Left kidney (tissue), 2 donors: ENCODE measurements around the gene SFXN5. TPM values are rescaled to one million over a fixed set of nuclear protein-coding genes. Genes with fewer than 3 reads are reported as not detected.
A peak's percentile ranks its signal among the peaks of the same experiment; 100 is the strongest.

ENCODE experiments used
- DNase-seq: peaks from one replicate; pipeline ENCODE4 v3.0.0-alpha.2; 2013
- polyA plus RNA-seq: library from polyadenylated mRNA; unstranded; fragments of 120-200 nt; gene quantifications from one replicate; pipeline ENCODE4 v1.2.1, GENCODE V29; 2013; ENCODE audit not compliant: insufficient read length

SFXN5 gene
- polyA plus RNA-seq, 1 donor, result 26.3 TPM

- no peak for DNase-seq
Observed at GRCh38 chr2:72897785-72898584, 173.5 kb downstream of the SFXN5 start.

- DNase-seq, result no peak
Observed at GRCh38 chr2:72896446-72896845, 175.1 kb downstream of the SFXN5 start.

GRCh38 chr2:72895759-72896281 lies 175.7 kb downstream of the SFXN5 start:
- DNase-seq, result no peak

GRCh38 chr2:72895154-72895553 lies 176.4 kb downstream of the SFXN5 start:
- no peak for DNase-seq

- no peak for DNase-seq
Observed at GRCh38 chr2:72894514-72894913, 177.0 kb downstream of the SFXN5 start.

- no peak for DNase-seq
Observed at GRCh38 chr2:72893594-72894319, 177.8 kb downstream of the SFXN5 start.

GRCh38 chr2:72892506-72893173 lies 178.9 kb downstream of the SFXN5 start:
- peak; percentile 48 for DNase-seq

Other genes with a start within 250 kb of the SFXN5 start
- 25.0 TPM for gene EXOC6B, start 245.7 kb downstream of the SFXN5 start, polyA plus RNA-seq
- 8.5 TPM for gene SPR, start 184.3 kb downstream of the SFXN5 start, polyA plus RNA-seq
- gene EMX1, start 154.2 kb downstream of the SFXN5 start, polyA plus RNA-seq, result 37.9 TPM
- gene RAB11FIP5, start 41.2 kb upstream of the SFXN5 start, polyA plus RNA-seq, result 43.9 TPM
- 0.10 TPM for gene NOTO, start 130.9 kb upstream of the SFXN5 start, polyA plus RNA-seq
- gene SMYD5, start 142.5 kb upstream of the SFXN5 start, polyA plus RNA-seq, result 43.4 TPM
- gene PRADC1, start 161.5 kb upstream of the SFXN5 start, polyA plus RNA-seq, result 13.4 TPM
- 276 TPM for gene CCT7, start 162.6 kb upstream of the SFXN5 start, polyA plus RNA-seq
- 2.1 TPM for gene FBXO41, start 212.8 kb upstream of the SFXN5 start, polyA plus RNA-seq
- not detected for gene EGR4, start 221.8 kb upstream of the SFXN5 start, polyA plus RNA-seq